ENCODE measurements around the gene NCF1. TPM values are rescaled to one million over a fixed set of nuclear protein-coding genes. Genes with fewer than 3 reads are reported as not detected.
"Not testable (repeated sequence)": the region's sequence is repeated elsewhere in the genome, so short reads cannot be mapped to it uniquely, and the experiment has no call there.

NCF1 gene
- 0.05 to 0.40 TPM (median 0.09 TPM) in 3 replicates for polyA plus RNA-seq
- polyA plus RNA-seq (2011; ENCODE audit: low read depth), result 0.69 TPM
- 0.05 and 0.17 TPM in 2 replicates for polyA plus RNA-seq (2011; cell fraction: cytosol; rRNA removed)
- polyA plus RNA-seq (2011; cell fraction: nucleus; rRNA removed), result 0.19 and 0.39 TPM in 2 replicates
- polyA plus RNA-seq (2012; ENCODE audit: low replicate concordance), result 0.10 and 0.58 TPM in 2 replicates
- not detected in 3 replicates for polyA minus RNA-seq
- not detected for polyA minus RNA-seq (2011; cell fraction: cytosol; rRNA and poly(A)+ RNA removed)
- not detected in 2 replicates for polyA minus RNA-seq (2011; cell fraction: nucleus; rRNA and poly(A)+ RNA removed)

GRCh38 chr7:74773760-74774750 lies at the start of gene NCF1:
TSS of gene NCF1 (plus strand) at chr7:74774011. CDS start at chr7:74774032, 21 bp downstream.
- H3K4me2 ChIP-seq (ENCODE audit: control insufficient read depth, extremely low read depth, insufficient read depth, low read depth, low read length); H3K9ac ChIP-seq (ENCODE audit: control insufficient read depth, extremely low read depth, insufficient read depth, low read length); H2AFZ ChIP-seq (ENCODE audit: control insufficient read depth, low read length); dilution Hi-C loops (cut with MboI; ENCODE audit: extremely low pct_ligation_motif_present, low sequenced_read_pairs); H3K79me2 ChIP-seq (ENCODE audit: control insufficient read depth, insufficient read depth, low read length); H3K4me3 ChIP-seq (ENCODE audit: control insufficient read depth in 2 of 3, extremely low read depth in 1 of 3, insufficient read depth in 2 of 3, low read depth in 1 of 3, low read length in 3 of 3); H3K27ac ChIP-seq (ENCODE audit: control insufficient read depth, insufficient read depth, low read length); H3K9me3 ChIP-seq (ENCODE audit: control insufficient read depth, low read depth, low read length); H4K20me1 ChIP-seq (ENCODE audit: control insufficient read depth, extremely low read depth, insufficient read depth, low read length); H3K27me3 ChIP-seq (ENCODE audit: control insufficient read depth, extremely low read depth, insufficient read depth, low read length); H3K36me3 ChIP-seq (ENCODE audit: control insufficient read depth in 2 of 2, extremely low read depth in 1 of 2, insufficient read depth in 2 of 2, low read length in 2 of 2); FAIRE-seq; H3K9me1 ChIP-seq (ENCODE audit: control insufficient read depth, extremely low read depth, insufficient read depth, low read length); DNase-seq (ENCODE audit: low read depth, low spot score); H3K4me1 ChIP-seq (ENCODE audit: control insufficient read depth, extremely low read depth, insufficient read depth, low read length): not testable (repeated sequence)

- no peak for FAIRE-seq
- no peaks in the 10 kb centered on the region for H3K27me3 ChIP-seq (ENCODE audit: control insufficient read depth, extremely low read depth, insufficient read depth, low read length)
Observed at GRCh38 chr7:74725840-74726239, 48.0 kb upstream of the NCF1 start.

More at GRCh38 chr7:74725840-74726239, 48.0 kb upstream of the NCF1 start:
- H3K4me2 ChIP-seq (ENCODE audit: control insufficient read depth, extremely low read depth, insufficient read depth, low read depth, low read length), result no peak overlapping the region
- no peaks in the 10 kb centered on the region for H3K79me2 ChIP-seq (ENCODE audit: control insufficient read depth, insufficient read depth, low read length)
- no peaks in the 10 kb centered on the region for H3K9me1 ChIP-seq (ENCODE audit: control insufficient read depth, extremely low read depth, insufficient read depth, low read length)
- H2AFZ ChIP-seq (ENCODE audit: control insufficient read depth, low read length), result no peak overlapping the region
- no peak overlapping the region for H3K4me3 ChIP-seq (ENCODE audit: control insufficient read depth in 2 of 3, extremely low read depth in 1 of 3, insufficient read depth in 2 of 3, low read depth in 1 of 3, low read length in 3 of 3)
- peaks cover 10 to 11% of the 10 kb centered on the region in 2 experiments for H3K36me3 ChIP-seq (ENCODE audit: control insufficient read depth in 2 of 2, extremely low read depth in 1 of 2, insufficient read depth in 2 of 2, low read length in 2 of 2)
- TF ChIP-seq CTCF (optimal IDR thresholded peaks at IDR 0.05 in 1 of 3, IDR thresholded peaks at IDR 0.05 in 1 of 3, conservative IDR thresholded peaks at IDR 0.05 in 1 of 3; ENCODE audit: extremely low read depth in 1 of 3, insufficient read depth in 2 of 3, low read length in 3 of 3) (no peak), EZH2 (IDR thresholded peaks at IDR 0.05; ENCODE audit: low read length) (no peak)
- H3K9ac ChIP-seq (ENCODE audit: control insufficient read depth, extremely low read depth, insufficient read depth, low read length), result no peak overlapping the region
- H3K27ac ChIP-seq (ENCODE audit: control insufficient read depth, insufficient read depth, low read length), result no peak overlapping the region
- no peaks in the 10 kb centered on the region for H4K20me1 ChIP-seq (ENCODE audit: control insufficient read depth, extremely low read depth, insufficient read depth, low read length)
- no peaks in the 10 kb centered on the region for H3K9me3 ChIP-seq (ENCODE audit: control insufficient read depth, low read depth, low read length)
- H3K4me1 ChIP-seq (ENCODE audit: control insufficient read depth, extremely low read depth, insufficient read depth, low read length), result no peaks in the 10 kb centered on the region
- dilution Hi-C loops (cut with MboI; ENCODE audit: extremely low pct_ligation_motif_present, low sequenced_read_pairs), result no loop called here
- DNase-seq (ENCODE audit: low read depth, low spot score), result no peak

Measured in keratinocyte (primary cell).